ENCODE results near the gene PTRHD1. TPM values are rescaled to one million over a fixed set of nuclear protein-coding genes. Genes with fewer than 3 reads are reported as not detected.
A peak's percentile ranks its signal among the peaks of the same experiment; 100 is the strongest.

Gene PTRHD1
- total RNA-seq, 4 donors from 2014 or later, result 17.3 to 45.0 (median 37.3) TPM

DNA sequence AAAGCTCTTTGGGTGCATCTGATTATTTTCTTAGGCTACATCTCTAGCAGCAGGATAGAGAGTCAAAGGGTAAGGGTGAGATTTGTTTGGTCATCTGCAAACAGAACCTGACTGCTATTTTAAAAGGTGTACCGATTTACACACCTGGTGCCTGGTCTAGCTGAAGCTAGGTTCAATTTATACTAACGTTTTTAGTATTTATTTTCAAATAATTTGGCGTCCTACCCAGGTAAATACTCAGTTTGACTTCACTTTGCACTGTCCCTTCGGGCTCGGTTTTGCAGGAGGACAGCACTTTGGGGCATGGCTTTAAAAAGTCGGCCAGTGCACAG lies 683 bp downstream of the PTRHD1 start:
- no peaks in the 10 kb centered on the region for H3K27me3 ChIP-seq
- in situ Hi-C loops (cut with MboI; ENCODE audit: low sequenced_read_pairs in 4 of 4) (loop anchor here in 1 of 4 donors (25.0 kb wide), 1 partner anchor 380 kb away; no protein-coding TSS in a partner anchor), intact Hi-C loops (cut with DNase I; ENCODE audit: low total_unique reads) (loop anchor here (2.0 to 5.0 kb wide), 2 partner anchors 50 to 302 kb away; partner anchors contain the start of gene NCOA1)
- H3K4me3 ChIP-seq, result peak overlapping the region; percentile 67 to 94 (median 88)
- DNase-seq (no peak), ATAC-seq (no peak)
- no peak for TF ChIP-seq POLR2A (IDR thresholded peaks at IDR 0.05)
- TF ChIP-seq, protein P1, sequence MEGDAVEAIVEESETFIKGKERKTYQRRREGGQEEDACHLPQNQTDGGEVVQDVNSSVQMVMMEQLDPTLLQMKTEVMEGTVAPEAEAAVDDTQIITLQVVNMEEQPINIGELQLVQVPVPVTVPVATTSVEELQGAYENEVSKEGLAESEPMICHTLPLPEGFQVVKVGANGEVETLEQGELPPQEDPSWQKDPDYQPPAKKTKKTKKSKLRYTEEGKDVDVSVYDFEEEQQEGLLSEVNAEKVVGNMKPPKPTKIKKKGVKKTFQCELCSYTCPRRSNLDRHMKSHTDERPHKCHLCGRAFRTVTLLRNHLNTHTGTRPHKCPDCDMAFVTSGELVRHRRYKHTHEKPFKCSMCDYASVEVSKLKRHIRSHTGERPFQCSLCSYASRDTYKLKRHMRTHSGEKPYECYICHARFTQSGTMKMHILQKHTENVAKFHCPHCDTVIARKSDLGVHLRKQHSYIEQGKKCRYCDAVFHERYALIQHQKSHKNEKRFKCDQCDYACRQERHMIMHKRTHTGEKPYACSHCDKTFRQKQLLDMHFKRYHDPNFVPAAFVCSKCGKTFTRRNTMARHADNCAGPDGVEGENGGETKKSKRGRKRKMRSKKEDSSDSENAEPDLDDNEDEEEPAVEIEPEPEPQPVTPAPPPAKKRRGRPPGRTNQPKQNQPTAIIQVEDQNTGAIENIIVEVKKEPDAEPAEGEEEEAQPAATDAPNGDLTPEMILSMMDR (IDR thresholded peaks at IDR 0.05 in 4 of 5, conservative IDR thresholded peaks at IDR 0.05 in 1 of 5), result no peak
- H3K36me3 ChIP-seq, result no peaks in the 10 kb centered on the region
- H3K9me3 ChIP-seq, result no peaks in the 10 kb centered on the region
- peak overlapping the region; percentile 95 to 99 (median 98) for H3K27ac ChIP-seq
- peaks cover 16 to 17% of the 10 kb centered on the region in 2 donors for H3K4me1 ChIP-seq

DNA sequence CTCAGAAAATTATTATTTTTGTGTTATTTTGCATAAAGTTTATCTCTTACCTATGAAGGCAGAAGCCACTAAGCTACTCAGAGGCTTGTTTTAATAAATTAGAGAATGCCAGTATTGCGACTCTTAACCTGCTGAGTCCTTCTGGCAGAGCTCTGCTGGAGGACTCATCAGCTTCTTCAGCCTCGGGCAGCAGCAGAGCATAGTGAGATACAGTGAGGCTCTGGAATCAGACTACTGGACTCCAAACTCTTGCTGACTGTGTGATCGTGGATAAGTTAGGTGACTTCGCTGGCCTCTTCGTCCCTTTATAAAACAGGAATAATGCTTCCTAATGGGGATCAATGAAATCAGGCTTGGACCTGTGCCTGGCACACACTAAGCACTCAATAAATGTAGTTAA lies 1.7 kb downstream of the PTRHD1 start:
- intact Hi-C loops (cut with DNase I; ENCODE audit: low total_unique reads), result loop anchor here (5.0 kb wide), 1 partner anchor 49 kb away; no protein-coding TSS in a partner anchor
- H3K27me3 ChIP-seq, result no peaks in the 10 kb centered on the region
- DNase-seq, result no peak
- H3K27ac ChIP-seq, result no peak overlapping the region
- no peak for TF ChIP-seq POLR2A (IDR thresholded peaks at IDR 0.05)
- TF ChIP-seq, protein P1 (IDR thresholded peaks at IDR 0.05 in 4 of 5, conservative IDR thresholded peaks at IDR 0.05 in 1 of 5), result no peak
- H3K4me3 ChIP-seq, result no peak overlapping the region
- no peaks in the 10 kb centered on the region for H3K9me3 ChIP-seq
- no peaks in the 10 kb centered on the region for H3K36me3 ChIP-seq
- H3K4me1 ChIP-seq, result peaks cover 16 to 17% of the 10 kb centered on the region in 2 donors
- in situ Hi-C loops (cut with MboI; ENCODE audit: low sequenced_read_pairs in 4 of 4), result loop anchor here in 1 of 4 donors (25.0 kb wide), 1 partner anchor 379 kb away; no protein-coding TSS in a partner anchor
- no peak for ATAC-seq

DNA sequence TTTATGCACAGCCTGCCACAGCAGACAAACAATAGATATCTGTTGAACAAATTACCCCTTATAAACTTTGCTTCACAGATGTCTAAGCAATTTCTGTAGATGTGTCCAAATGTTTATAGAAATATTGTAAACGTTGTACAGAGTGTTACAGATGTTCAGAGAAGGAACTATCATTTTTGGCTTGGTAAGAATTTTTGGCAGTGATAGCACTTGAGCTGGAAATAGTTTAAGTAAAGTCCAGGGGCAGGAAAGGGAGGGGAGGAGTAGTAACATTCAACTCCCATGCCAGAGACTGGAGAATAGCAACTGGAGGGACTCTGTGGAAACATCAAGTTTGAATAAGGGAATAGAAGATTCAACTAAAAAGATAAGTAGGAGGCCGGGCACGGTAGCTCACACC lies 4.4 kb downstream of the PTRHD1 start:
- TF ChIP-seq, protein P1 (IDR thresholded peaks at IDR 0.05 in 4 of 5, conservative IDR thresholded peaks at IDR 0.05 in 1 of 5), result no peak
- TF ChIP-seq POLR2A (IDR thresholded peaks at IDR 0.05), result no peak
- in situ Hi-C loops (cut with MboI; ENCODE audit: low sequenced_read_pairs in 4 of 4), result loop anchor here in 1 of 4 donors (25.0 kb wide), 1 partner anchor 377 kb away; no protein-coding TSS in a partner anchor
- Histone ChIP-seq H3K4me3 (no peak overlapping the region), H3K9me3 (no peaks in the 10 kb centered on the region), H3K27ac (no peak overlapping the region), H3K36me3 (no peaks in the 10 kb centered on the region), H3K27me3 (no peaks in the 10 kb centered on the region), H3K4me1 (peaks cover 11% of the 10 kb centered on the region in 2 donors)
- intact Hi-C loops (cut with DNase I; ENCODE audit: low total_unique reads), result no loop called here
- DNase-seq (no peak), ATAC-seq (no peak)

DNA sequence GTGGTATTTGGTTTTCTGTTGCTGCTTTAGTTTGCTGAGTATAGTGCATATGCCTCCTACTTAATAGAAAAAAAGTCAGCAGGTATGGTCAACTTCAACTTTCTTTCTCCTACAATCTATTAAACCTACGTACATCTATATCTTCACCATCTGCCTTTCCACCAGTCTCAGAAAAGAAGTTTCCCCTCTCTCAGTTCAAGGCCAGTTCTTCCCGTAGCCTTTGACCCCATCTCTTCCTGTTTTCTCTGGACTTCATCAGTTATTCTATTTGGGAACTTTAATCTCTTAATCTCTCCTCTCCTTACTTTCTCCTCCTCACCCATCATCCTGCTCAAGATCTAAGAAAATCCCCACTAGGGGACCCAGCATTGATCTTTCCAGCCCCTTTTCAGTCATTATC lies 5.7 kb downstream of the PTRHD1 start:
- no peak for ATAC-seq
- intact Hi-C loops (cut with DNase I; ENCODE audit: low total_unique reads), result no loop called here

More for the DNA sequence above, 5.7 kb downstream of the PTRHD1 start:
- DNase-seq, result no peak
- H3K4me1 ChIP-seq, result peaks cover 6 to 8% of the 10 kb centered on the region in 2 donors
- in situ Hi-C loops (cut with MboI; ENCODE audit: low sequenced_read_pairs in 4 of 4), result loop anchor here in 1 of 4 donors (25.0 kb wide), 1 partner anchor 375 kb away; no protein-coding TSS in a partner anchor
- no peak overlapping the region for H3K27ac ChIP-seq
- no peaks in the 10 kb centered on the region for H3K9me3 ChIP-seq
- no peak overlapping the region for H3K4me3 ChIP-seq
- H3K36me3 ChIP-seq, result no peaks in the 10 kb centered on the region
- H3K27me3 ChIP-seq, result no peaks in the 10 kb centered on the region
- TF ChIP-seq, protein P1 (IDR thresholded peaks at IDR 0.05 in 4 of 5, conservative IDR thresholded peaks at IDR 0.05 in 1 of 5), result no peak
- TF ChIP-seq POLR2A (IDR thresholded peaks at IDR 0.05), result no peak
